Hepatic stellate cell (primary cell): Measurements from ENCODE around the gene PPP1R2.

Source experiments
- DNase-seq: peaks from one replicate; pipeline ENCODE4 v3.0.0; 2011; ENCODE audit warnings: low spot score

PPP1R2 gene

GRCh38 chr3:195565716-195566115 is 22.6 kb upstream of the PPP1R2 start:
- DNase-seq: no peak

GRCh38 chr3:195563317-195563716 is 20.2 kb upstream of the PPP1R2 start:
- DNase-seq: no peak

DNA sequence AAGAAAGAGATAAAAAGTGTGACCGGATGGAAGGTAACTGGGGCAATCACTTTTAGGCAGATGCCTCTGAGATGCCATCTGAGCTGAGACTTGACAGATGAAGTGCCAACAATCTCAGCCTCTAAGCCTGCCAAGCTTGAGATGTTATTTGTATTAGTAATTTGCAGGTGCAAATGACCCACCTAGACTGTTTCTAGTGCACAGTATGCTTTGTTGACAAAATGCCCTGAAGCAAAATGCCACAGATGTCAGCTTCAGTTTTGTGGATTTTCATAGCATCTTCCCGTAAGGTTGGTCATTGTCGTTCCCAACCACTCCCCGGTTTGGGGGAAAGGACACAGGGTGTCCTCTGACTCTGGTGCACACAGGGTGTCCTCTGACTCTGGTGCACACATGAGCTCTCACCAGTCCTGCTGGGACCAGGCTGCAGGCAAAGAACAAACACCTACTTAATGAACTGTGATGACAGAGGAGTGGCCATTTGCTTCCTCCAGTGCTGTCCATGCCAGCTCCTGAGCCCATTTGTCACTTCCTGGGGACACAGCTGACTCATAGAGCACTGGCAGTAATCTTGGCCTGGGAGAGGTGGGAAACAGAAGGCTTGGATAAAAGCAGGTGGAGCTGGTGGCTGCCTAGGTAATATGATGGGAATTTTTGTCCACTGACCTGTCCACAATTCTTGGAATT is 16.7 kb upstream of the PPP1R2 start:
- no peak for DNase-seq

DNA sequence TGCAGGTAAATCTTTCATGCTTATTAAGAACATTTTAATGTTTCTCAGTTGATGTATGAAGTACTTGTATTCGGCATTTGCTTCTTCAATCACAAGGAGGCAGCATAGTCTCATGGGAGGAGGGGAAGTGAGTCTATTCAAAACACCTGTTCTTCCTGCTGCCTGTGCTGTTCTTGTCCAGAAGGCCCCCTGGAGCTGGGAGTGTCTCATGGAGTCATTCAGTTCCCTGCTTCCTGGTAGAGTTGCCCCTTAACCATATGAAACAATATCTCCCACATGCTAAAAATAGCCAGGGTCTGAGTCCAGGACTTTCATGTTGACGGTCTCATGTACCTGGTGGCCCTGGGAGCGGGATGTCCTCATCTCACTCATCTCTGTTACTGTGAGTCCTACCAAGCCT is 15.5 kb upstream of the PPP1R2 start:
- no peak for DNase-seq

GRCh38 chr3:195557322-195557721 is 14.2 kb upstream of the PPP1R2 start:
- DNase-seq: no peak

GRCh38 chr3:195556390-195556789 is 13.3 kb upstream of the PPP1R2 start:
- DNase-seq: no peak

GRCh38 chr3:195555110-195555509 is 12.0 kb upstream of the PPP1R2 start:
- no peak for DNase-seq

DNA sequence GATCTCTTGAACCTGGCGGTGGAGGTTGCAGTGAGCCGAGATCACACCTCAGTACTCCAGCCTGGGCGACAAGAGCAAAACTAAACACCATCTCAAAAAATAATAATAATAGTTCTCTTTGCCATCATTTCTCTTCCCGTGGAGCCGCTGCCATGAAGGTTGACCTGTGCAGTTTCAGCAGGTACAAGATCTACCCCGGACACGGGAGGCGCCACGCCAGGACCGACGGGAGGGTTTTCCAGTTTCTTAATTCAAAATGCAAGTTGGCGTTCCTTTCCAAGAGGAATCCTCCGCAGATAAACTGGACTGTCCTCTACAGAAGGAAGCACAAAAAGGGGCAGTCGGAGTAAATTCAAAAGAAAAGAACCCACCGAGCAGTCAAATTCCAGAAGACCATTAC is 11.3 kb upstream of the PPP1R2 start:
- no peak for DNase-seq

- DNase-seq: no peak
These were observed 10.1 kb upstream of the PPP1R2 start for GRCh38 chr3:195553268-195553667.

DNA sequence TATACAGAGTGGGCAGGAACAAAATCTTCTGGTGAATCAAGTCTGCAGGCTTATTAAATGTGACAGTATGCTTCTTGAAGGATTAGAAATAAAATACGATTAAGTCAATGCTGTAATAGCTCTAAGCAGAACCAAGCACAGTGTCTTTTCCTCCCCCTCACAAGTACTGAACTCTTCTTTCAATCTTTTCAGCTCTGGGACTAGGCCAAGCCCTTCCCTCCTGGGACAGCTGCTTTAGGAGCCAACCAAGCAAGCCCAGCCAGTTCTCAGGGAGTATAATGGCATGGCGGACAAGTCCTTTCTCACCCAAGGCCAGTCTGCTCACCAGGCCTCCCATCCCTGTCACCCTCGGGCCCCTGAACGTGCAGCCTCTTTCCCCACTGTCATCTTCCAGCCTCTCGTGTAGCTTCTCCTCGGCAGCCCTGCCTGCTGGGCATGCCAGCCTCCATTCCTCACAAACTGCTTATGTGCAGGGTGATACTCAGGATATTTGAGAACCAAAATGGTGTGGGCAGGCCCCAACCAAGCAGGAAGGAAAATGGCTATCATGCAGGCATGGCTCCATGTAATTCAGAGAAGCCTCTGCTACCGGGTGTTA is 8.4 kb upstream of the PPP1R2 start:
- no peak for DNase-seq

- DNase-seq: no peak
These were observed 7.6 kb upstream of the PPP1R2 start for GRCh38 chr3:195550723-195551122.

DNA sequence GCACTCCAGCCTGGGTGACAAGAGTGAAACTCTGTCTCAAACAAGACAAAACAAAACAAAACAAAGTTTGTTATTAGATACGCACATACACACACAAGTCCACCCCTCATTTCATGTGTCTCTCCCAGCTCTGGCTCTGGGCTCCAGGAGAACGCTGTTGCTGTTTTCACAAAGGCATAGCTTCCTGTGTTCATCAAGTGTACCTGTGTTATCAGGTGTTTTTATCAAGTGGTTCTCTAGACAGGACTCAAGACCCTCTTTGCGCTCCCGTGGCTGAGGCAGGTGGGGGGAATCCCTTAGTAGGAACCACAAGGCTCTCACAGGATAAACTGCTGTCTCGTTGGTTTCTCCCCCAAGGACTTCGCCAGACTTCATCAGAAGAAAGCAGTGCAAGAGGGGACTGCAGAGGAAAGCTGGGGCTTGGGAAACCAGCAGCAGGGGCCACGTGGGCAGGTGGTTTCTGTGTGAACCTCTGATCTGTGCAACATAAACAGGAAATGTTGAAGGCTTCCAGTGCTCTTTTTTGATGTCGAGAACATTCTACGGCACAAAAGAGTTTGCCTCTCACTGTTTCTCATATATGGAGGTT is 6.9 kb upstream of the PPP1R2 start:
- DNase-seq: no peak

DNA sequence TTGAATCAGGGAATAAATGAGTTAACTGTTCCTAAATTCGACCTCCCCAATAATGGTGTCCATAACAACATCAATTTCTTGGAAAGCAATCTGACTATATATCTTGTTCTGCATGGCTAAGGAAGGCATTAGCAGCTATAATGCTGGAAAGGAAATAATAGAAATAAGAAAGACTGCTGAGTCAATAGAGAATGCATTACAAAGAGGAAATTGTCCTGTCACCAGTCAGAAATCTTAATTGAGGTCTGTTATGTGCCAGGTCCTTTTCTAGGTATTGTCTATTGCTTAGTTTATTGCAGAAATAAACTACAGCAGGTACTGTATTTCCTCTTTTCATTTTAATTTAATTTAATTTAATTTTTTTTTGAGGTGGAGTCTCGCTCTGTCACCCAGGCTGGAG is 5.9 kb upstream of the PPP1R2 start:
- no peak for DNase-seq

GRCh38 chr3:195548501-195548900 is 5.4 kb upstream of the PPP1R2 start:
- no peak for DNase-seq

- no peak for DNase-seq
These were observed 4.9 kb upstream of the PPP1R2 start for GRCh38 chr3:195548006-195548405.

DNA sequence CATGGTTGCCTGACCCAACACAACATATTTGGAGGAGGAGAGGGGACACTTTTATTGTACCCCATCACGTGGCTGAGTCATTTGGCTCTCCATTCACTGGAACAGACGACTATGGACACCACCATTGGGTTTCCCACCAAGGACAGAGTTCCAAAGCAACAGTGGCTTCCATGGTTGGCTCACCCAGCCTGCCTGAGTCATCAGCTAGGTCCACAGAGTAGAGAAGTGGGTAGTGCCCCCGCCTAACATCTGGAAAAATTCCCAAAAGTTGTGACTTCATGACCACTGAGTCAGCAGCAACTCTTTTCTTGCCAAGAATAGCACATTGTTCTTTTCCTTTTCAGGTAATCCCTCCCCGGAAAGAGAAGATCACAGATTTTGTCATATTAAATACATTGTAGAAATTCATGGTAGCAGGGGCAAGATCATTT is 3.0 kb upstream of the PPP1R2 start:
- DNase-seq: no peak

- DNase-seq: no peak
These were observed 1.5 kb upstream of the PPP1R2 start for GRCh38 chr3:195544634-195545033.

GRCh38 chr3:195544230-195544536 is 1.1 kb upstream of the PPP1R2 start:
- no peak for DNase-seq

GRCh38 chr3:195543500-195544229 is 540 bp upstream of the PPP1R2 start:
- DNase-seq: no peak

DNA sequence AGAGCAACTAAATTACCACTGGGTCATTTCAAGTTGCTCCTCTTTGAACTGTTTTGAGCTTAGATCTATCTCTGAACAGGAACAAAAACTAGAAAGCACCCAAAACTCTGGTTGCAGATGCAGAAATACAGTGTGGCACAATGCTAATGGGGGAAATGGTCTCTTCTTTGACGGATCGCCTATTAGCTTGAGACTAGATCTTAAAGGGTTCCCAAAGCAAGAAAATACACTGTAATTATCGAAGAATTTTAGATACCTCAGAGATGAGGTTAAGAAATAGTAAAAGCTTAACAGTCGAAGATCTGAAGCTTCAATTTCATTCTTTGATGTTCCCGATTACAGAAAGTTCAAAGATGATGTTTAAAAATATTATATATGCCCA is 818 bp downstream of the PPP1R2 start:
- DNase-seq: no peak

- no peak for DNase-seq
These were observed 2.6 kb downstream of the PPP1R2 start for GRCh38 chr3:195540511-195540910.

DNA sequence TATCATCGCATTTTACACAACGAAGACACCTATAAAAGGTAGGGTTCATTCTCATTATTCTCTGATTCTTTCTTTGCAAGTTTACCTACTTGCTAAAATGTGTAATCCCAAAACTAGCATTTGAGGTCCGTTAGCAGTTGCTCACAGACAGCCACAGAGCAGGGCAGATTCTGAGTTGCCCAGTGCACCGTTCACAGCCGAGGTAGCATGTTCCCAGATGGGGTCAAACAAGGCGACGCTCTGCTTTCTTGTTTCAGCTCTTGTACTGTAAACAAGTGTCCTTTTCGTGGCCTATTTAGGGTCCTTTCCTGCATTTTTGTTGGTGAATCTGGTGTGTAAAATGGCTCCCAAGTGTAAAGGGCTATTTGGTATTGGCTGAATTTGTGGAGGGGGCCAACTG is 3.1 kb downstream of the PPP1R2 start:
- DNase-seq: no peak

GRCh38 chr3:195539479-195539878 is 3.6 kb downstream of the PPP1R2 start:
- DNase-seq: no peak
